LoVo (cell line): ENCODE data around the gene PREB.

Experiments
- DNase-seq: peaks from one replicate; pipeline ENCODE4 v3.0.0-alpha.2; 2016; ENCODE audit warnings: low spot score

The PREB gene

DNA sequence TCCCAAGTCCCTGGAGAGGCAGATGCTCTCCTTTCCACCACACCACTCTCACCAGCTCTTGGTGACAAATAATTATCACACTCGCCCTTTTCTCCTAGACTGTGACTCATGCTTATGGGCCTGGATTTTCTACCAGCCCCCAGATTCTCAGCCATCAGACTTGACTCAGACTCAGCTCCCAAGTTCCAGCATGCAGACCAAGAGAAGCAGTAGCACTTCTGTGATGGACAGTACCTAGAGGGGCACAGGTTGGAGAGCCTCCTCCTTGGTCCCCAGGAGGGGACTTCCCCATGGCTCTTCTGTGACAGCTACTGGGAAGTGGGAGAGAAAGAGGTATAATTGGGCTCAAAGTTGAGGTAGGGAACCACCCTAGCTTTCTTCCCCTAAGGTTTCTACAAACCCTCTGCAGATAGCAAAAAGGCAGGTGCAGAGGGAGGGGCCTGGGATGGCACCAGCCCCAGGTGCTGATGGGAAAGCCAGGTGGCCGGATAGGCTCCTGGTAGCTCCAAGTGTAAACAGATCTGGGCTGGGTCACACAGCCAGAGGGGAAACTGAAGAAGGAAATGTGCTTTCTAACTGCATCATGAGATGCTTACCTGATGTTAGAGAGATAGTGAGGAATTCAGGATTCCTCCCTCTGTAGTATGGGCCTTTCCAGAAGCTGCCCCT is 18.5 kb upstream of the PREB start:
- DNase-seq: no peak

DNA sequence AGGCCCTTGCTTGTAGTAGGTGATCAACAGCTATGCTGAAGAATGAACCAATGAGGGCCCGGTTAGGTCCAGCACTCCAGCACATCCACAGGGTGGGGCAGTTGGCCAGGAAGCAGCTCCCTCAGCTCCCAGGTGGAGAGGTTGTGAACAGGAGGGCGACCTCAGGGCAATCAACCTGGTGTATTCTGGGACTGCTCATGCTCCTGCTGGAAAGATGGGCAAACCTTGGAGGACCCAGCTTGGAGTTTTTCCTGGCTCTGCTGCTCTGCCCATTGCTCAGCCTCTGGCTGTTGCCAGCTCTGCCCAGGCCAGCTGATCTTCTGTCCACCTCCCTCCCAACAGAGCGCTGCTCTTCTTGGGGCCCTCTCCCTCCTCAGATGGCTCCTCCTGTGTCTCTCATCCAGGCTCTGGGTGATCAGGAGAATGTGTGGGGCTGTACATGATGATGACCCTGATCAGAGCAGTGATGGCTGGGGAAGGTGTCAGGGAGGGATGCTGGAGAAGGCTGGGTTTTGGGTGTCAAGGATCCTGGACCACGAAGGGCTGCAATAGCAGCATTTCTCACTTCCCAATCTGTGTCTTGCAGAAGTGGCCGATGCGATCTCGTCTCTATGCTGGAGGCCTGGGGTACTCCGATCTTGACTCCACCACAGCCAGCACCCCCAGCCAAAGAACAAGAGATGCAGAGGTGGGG is 17.8 kb upstream of the PREB start:
- DNase-seq: no peak

DNA sequence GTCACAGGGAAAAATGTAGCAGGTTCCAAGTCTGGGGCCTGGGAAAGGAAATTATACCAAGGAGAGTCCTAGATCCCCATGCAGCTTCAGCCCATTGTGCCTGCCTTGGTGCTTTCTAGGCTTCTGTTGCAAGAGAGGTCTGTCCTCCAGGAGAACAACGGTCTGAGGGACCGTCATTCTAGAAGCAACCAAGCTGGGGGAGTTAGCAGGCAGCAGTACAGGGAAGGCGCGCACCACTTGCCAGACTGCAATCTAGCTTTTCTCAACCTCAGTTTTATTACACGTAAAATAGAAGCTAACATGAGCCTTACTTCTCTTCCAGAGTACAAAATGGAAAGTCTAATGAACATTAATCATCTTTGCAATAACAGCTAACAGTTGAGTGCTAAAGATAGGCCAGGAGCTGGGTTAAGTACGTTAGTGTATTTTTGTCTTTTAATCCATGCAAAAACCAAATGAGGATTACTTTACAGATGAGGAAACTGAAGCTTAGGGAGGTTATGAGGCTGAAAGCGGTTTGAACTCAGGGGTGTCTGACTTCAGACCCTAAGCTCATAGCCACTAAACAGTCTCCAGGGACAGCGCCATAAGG is 16.3 kb upstream of the PREB start:
- DNase-seq: no peak

DNA sequence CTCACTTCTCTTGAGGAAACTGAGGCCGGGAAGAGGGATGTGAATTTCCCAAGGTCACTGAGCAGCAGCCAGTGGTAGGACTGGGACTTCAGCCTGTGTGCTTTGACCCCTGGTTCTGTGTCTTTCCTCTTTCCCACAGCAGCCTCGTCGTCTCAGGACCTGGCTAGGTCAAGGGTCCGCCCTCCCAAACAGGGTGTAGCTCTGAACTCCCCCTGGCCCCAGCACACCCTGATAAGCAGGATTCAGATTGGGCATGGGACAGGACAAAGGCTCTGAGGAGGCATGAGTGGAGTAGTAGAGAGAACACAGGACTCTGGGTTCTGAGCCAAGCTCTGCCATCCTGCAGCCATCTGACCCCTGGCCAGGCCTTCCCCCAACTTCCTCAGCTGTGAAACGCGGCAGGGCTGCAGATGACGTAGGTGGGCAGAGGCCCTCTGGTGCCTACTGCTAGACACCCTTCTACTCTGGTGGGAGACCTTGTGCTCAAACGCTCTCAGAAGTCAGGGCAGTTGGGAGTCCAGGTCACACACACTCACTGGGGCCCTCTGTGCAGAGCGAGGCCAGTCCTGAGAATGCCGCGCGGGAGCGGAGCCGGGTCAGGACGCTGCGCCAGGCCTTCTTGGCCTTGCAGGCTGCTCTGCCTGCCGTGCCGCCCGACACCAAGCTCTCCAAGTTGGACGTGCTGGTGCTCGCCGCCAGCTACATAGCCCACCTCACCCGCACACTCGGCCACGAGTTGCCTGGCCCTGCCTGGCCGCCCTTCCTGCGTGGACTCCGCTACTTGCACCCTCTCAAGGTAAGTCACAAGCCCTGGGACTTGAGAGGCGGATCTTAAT is 15.4 kb upstream of the PREB start:
- no peak for DNase-seq

DNA sequence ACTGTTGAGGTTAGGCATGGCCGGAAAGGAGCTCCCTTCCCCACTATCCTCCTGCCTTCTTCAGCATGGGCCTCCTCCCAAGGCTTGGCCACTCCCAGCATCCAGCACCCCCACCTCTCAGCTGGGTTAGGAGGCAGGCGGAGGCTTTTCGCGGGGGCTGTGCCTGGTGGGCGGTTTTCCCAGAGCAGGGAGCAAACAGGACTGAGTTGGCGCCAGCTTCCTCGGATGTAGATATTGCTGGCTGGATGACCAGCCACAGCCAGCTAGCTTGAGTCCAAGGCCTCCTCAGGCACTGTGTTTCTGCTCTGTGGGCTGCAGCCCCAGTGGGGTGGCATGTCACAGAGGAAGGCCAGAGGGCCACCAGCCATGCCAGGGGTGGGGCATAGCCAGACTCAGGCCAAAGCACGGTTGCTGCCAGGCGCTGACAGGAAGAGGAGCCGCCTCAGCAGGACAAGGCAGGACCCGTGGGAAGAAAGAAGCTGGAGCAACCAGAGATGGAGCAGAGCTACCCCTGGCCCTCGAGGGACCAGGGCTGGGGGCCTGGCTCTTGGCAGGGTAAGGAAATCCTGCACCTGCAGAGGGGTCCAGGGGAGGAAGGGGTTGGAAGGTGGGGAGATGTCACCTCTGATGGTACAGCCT is 14.5 kb upstream of the PREB start, which contains the start of gene TCF23:
Gene TCF23, plus strand, starts transcription at position 204 of the 639 bp plus-strand sequence. Its CDS starts 130 bp downstream, at position 334.
- DNase-seq: no peak

DNA sequence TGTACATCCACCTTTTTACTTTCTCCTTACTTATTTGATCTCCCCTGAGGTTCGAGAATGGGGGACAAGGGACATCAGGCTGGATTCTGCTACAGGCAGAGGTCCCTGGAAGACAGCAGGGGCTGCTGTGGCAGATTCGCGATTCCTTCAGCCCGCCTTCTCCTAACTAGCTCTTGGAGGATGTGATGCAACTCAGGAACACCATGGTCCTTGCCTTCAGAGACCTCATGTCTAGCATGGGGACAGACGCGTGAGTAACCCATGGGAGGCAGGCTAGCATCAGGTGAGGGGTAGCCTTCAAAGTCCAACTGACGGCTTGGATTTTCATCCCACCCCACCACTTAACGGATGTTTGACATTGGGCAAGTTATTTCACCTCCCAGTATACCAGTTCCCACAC is 13.5 kb upstream of the PREB start:
- no peak for DNase-seq

DNA sequence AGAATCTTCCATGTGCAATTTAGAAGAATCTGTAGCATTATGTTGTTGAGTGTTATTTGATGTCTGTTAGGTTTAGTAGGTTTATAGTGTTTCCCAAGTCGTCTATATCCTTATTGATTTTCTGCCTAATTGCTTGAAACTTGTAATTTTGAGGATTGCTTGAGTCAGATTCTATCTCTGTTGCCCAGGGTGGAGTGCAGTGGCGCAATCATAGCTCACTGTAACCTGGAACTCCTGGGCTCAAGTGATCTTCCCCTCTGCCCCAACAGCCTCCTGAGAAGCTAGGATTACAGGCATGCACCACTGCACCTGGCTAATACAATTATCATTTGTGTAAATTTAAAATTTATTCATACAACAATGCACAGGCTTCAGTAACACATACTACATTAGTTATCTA is 11.2 kb upstream of the PREB start:
- DNase-seq: no peak

DNA sequence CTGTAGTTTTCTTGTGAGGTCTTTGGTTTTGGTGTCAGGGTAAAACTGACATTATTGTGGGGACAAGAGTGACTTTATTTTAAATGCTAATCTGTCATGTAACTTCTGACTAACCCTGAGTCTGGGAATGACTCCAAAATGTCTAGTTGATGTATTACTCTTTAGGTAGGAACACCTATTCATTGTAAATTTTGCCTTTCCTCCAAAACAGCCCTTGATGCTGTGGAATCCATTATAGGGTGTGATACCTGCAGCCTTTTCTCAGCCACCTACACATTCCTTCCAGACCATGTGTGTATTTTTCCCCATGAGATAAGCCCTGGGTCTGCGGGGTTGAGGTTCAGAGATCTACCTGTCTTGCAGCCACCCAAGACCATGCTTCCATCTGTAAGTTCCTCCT is 8.8 kb upstream of the PREB start:
- no peak for DNase-seq

DNA sequence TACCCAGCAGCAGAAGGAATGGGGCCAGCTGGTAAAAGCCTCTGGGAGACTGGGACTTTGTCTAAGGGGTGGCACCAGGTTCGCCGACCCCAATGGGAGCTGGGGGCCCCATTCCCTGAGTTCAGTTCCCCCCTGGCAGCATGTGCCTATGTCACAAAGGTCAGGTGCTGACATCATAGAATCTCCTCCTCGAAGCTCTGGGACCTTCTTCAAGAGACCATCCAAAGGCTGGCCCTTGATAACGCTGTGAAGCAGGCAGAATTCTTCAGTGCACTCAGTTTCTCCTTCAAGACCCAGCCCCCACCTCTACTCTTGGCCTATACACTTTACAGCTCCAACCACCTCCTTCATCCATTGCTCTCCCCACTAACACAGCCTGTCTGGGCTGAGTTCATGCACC is 4.9 kb upstream of the PREB start, which contains the start of gene PRR30:
Gene PRR30, minus strand, starts transcription at position 101 of the 400 bp plus-strand sequence. CDS start 1,081 bp downstream, outside the sequence.
- DNase-seq: no peak

DNA sequence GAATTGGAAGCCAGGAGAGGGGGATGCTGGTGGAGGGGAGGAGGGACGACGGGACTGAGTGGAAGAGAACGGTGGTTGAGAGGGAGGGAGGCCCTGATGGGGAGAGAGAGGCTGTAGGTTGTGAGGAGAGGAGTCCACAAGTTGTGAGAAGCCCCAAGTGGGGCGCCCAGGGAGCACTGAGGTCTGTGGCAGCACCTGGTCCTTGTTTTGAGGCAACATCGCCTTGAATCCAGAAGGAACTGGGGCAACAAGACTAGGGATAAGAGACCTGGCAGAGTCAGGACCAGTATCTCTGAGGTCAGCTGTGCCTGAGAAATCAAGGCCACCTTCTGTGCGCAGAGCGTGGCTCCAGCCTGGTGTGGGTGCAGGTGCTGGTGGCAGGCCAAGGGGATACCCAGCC is 3.7 kb upstream of the PREB start:
- DNase-seq: no peak

DNA sequence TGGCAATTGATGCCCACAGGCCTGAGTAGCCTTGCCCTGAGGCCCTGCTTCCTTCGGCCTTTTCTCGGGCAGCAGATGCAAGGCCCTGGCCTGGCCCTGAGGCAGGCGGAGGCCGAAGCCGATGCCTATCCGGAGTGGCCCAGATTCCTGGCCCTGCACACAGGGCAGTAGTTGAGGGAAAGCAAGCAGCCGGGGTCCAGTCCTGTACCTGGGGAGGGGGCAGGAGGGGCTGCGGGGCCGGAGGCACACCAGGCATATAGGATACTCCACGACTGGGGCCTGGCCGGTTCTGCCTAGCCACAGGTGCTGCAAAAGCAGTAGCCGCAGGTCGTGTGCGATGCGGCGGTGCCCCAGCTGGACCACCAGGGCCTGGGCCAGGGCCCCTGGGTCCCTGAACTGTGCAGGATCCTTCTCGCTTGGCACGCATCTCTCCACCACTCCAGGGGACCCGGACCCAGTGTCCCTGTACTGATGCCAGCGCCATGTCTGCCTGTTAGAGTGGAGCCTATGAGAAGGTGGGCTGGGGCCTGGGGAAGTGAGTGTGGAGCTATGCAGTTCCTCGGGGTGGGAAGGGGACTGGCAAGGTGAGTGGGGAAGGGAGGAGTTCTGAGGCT is 3.0 kb upstream of the PREB start:
- DNase-seq: no peak

DNA sequence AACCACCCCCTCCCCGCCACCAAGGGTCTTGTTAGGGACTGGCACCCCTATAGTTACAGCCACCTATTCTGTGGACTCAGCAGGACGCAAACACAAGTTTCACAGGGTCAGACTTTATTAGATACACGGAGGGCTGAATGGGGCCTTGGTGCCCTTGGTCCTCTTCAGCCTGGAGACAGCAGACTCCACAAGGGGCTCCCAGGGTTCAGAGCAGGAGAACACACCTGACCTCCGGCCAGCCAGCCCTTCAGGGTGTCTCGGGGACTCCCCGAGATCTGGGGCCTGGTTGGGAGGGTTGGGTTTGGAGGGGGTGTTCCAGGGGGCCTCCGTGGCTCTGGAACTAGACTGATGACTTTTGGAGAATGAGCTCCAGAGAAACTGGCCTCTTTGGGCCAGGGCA is 2.3 kb upstream of the PREB start:
- no peak for DNase-seq

DNA sequence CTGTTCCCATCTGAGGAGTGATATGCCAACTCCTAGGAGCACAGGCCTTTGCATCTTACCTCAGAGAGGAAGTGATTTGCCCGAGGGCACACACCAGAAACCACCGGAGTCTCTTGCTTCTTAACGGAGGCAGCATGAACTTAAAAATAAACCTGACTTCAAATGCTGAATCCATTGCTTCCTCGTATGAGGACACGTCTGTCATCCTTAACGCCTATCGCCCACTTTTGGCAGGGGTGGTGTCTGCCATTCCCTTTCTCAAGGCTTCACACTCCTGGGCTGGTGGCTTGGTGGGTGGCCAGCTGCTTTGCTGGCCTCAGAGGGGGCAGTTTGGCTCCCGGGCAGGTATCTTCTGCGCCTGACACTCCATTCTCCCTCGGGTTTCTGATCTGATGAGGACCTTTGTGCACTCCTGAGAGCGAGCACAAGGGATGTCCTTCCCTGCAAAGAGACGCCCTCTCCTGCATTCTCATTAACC is 1.1 kb upstream of the PREB start:
- DNase-seq: no peak

DNA sequence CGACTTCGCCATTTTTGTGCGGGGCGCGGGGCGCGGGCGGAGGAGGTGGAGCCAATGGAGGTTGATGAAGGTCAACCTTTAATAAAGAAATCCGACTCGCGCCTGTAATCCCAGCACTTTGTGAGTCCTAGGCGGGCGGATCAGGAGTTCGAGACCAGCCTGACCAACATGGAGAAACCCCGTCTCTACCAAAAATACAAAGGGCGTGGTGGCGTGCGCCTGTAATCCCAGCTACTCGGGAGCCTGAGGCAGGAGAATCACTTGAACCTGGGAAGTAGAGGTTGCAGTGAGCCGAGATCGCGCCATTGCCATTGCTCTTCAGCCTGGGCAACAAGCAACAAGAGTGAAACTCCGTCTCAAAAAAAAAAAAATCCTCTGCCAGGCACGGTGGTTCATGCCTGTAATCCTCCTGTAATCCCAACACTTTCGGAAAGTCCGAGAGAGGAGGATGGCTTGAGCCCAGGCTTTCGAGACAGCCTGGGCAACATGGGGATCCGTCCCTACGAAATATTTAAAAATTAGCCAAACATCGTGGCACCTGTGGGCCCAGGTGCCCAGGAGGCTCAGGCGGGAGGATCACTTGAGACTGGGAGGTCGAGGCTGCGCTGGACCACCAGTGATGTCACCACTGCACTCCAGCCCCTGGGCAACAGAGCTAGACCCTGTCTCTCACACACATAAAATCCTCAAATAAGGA is 493 bp upstream of the PREB start:
- DNase-seq: no peak

DNA sequence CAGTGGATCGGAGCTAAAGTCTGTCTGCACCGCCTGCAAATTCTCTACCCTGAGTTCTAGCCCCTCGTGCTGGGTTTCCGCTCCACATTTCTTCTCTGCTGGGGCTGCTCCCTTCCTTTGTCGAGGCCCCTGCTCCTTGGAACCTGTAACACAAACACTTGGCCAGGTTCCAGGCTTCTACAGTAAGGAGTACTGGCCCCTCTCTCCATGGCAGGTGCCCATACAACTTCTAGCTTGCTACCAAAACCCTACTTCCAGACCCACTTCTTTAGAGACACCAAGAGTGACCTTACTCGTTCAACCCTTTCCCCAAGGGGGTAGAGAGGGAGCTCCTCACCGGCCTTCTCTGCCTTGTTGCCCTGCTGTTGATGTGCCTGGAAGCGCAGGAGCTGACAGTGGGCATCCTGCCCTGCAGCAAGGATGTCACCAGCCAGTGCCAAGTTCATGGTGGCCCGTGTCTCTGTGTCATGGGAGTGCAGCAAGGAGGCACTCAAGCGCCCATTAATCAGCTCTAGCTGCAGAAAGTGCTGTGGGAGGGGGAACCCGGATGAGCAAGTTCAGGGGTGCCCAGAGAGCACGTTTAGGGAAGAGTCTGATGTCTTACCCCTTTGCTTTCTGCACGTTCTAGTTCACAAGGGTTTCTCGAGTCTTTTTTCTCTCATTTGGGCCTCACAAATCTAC is 1.1 kb downstream of the PREB start:
- no peak for DNase-seq

DNA sequence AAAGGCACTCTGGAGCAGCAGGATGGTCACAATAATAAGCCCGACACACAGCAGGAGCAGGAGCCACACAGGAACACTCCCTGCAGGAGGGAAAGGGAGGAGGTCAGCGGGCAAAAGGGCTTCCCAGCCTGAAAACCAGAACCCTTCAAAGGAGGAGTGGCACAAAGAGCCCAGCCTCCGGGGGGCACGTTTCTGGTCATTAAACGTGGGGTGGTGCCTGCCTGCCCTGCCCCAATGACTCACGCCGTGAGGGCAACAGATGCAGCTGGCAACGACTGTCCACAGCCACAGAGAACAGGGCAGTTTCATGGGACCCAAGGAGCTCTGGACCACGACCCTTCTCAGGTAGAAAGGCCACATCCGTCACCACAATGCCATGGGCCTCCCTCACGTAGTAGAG is 3.0 kb downstream of the PREB start:
- DNase-seq: no peak

DNA sequence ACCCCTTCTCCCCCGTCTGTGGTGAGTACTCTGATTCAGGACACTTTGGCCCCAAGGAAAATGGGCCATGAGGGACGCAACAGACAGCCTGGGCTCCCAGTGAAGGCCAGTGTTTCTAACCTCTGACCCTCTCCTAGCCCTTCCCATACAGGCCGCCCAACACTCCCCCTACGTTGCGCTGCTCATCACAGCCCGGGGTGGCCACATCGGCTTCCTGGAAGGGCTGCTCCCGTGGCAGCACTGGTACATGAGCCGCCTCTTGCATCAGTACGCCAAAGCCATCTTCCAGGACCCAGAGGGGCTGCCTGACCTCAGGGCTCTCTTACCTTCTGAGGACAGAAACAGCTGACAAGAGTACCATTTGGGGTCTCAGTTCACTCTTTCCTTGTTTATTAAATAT is 4.0 kb downstream of the PREB start:
- DNase-seq: no peak

DNA sequence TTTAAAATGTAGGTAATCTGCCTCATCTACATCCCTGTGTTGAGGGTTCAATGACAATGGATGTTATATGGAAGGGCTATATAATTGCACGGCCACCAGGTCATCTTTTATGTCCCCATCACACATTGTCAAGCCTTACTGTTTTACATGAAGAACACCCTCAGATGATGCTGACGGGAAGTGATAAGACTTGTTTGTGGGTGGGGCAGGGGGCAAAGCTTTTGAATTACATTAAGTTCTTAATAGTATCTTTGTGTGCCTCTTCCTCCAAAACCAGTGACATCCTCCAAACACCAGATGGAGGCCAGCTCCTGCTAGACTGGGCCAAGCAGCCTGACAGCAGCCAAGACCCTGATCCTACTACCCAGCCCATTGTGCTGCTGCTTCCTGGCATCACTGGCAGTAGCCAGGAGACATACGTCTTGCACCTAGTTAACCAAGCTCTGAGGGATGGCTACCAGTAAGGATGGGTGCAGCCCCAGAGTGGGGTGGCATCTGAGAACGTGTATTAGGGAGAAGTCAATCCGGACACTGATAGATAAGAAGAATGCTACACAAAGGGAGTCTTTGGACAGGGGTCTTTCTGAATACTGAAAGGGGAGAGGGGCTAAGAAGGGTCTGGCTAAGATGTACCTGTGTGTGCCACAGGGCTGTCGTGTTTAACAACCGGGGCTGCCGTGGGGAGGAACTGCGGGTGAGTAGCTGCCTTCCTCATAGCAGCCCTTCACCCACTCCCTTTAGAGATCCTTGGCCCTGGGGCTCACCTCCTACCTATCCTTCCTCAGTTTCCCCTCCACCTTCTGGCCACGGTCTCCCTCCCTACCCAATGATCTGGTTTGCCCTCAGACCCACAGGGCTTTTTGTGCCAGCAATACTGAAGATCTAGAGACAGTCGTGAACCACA is 5.5 kb downstream of the PREB start:
- DNase-seq: no peak
